K562 (cell line): ENCODE measurements around the gene SETD1B. TPM values are rescaled to one million over a fixed set of nuclear protein-coding genes. Genes with fewer than 3 reads are reported as not detected.

Experiments used
- CREBBP ChIP-seq: IDR thresholded peaks from one replicate; pipeline ENCODE4 v1.6.1; 2012; ENCODE audit warnings: low read depth, mild to moderate bottlenecking, control low read depth, inconsistent platforms, low read length
- DMBX1 ChIP-seq: fragments of 250-450 bp; sonication (Bioruptor Pico); IDR thresholded peaks from 2 replicates; pipeline ENCODE4 v1.8.0; 2022; ENCODE audit warnings: inconsistent platforms, mild to moderate bottlenecking, moderate library complexity, borderline replicate concordance
- E2F3 ChIP-seq: fragments of 250-450 bp; sonication (Bioruptor Pico); IDR thresholded peaks from 2 replicates; pipeline ENCODE4 v1.4.0; 2020; ENCODE audit warnings: mild to moderate bottlenecking
- ELF1 ChIP-seq: fragments of 200-800 bp; sonication (Bioruptor generic); IDR thresholded peaks from 2 replicates; pipeline ENCODE4 v1.6.1; 2016; ENCODE audit warnings: missing genetic modification characterization, missing compliant biosample characterization
- EP300 ChIP-seq: IDR thresholded peaks from 2 replicates; pipeline ENCODE4 v1.6.1; 2012; ENCODE audit warnings: low read length, improper control_type of control experiment
- ETV1 ChIP-seq: fragments of 450-650 bp; conservative IDR thresholded peaks from 2 replicates; pipeline ENCODE4 v1.6.1; 2016; ENCODE audit warnings: missing genetic modification characterization, control low read depth, low read depth, missing compliant biosample characterization
- FIP1L1 ChIP-seq: fragments of 200-400 bp; formaldehyde crosslinking; IDR thresholded peaks from 2 replicates; pipeline ENCODE4 v1.6.1; 2018; ENCODE audit warnings: mild to moderate bottlenecking, low read depth, low read length; ENCODE audit not compliant: poor library complexity, severe bottlenecking
- GABPB1 ChIP-seq: sonication (generic); formaldehyde crosslinking; IDR thresholded peaks from 2 replicates; pipeline ENCODE4 v1.8.0; 2022; ENCODE audit warnings: mild to moderate bottlenecking, missing genetic modification reagents
- KAT8 ChIP-seq: fragments of 450-650 bp; IDR thresholded peaks from 2 replicates; pipeline ENCODE4 v1.6.1; 2016; ENCODE audit warnings: low read depth, mild to moderate bottlenecking
- MECOM ChIP-seq: fragments of 250-450 bp; sonication (Bioruptor Pico); IDR thresholded peaks from 2 replicates; pipeline ENCODE4 v1.8.0; 2022; ENCODE audit warnings: inconsistent platforms
- MLX ChIP-seq, 2 experiments: fragments of 450-650 bp in 1 of 2; sonication (generic) in 1 of 2; formaldehyde crosslinking; conservative IDR thresholded peaks; 2 replicates each; pipeline versions ENCODE4 v1.4.0 to v1.8.1; 2020 to 2022; ENCODE audit warnings: mild to moderate bottlenecking in 1 of 2, missing genetic modification reagents in 1 of 2
- NRF1 ChIP-seq, 2 experiments: fragments of 450-650 bp; IDR thresholded peaks in 1 of 2; conservative IDR thresholded peaks in 1 of 2; 2 replicates each; pipeline ENCODE4 v1.6.1; 2014; ENCODE audit warnings: mild to moderate bottlenecking in 2 of 2
- PREB ChIP-seq: sonication (generic); formaldehyde crosslinking; IDR thresholded peaks from 2 replicates; pipeline ENCODE4 v1.8.1; 2023; ENCODE audit warnings: mild to moderate bottlenecking, missing genetic modification reagents
- ZBTB33 ChIP-seq: sonication (generic); formaldehyde crosslinking; IDR thresholded peaks from 2 replicates; pipeline ENCODE4 v1.8.1; 2023; ENCODE audit warnings: mild to moderate bottlenecking, missing genetic modification reagents
- ZBTB49 ChIP-seq: sonication (generic); formaldehyde crosslinking; IDR thresholded peaks from 2 replicates; pipeline ENCODE4 v1.8.0; 2022; ENCODE audit warnings: missing genetic modification reagents, mild to moderate bottlenecking, borderline replicate concordance
- ZFP30 ChIP-seq: fragments of 250-450 bp; sonication (Bioruptor Pico); IDR thresholded peaks from 2 replicates; pipeline ENCODE4 v1.8.0; 2022; ENCODE audit warnings: moderate library complexity, mild to moderate bottlenecking, inconsistent platforms, borderline replicate concordance
- ZNF174 ChIP-seq: fragments of 250-450 bp; sonication (Bioruptor Pico); IDR thresholded peaks from 2 replicates; pipeline ENCODE4 v1.4.0; 2020; ENCODE audit warnings: mild to moderate bottlenecking
- ZNF212 ChIP-seq: fragments of 450-650 bp; formaldehyde crosslinking; IDR thresholded peaks from 2 replicates; pipeline ENCODE4 v1.4.0; 2020; ENCODE audit warnings: mild to moderate bottlenecking
- ZNF280B ChIP-seq: fragments of 250-450 bp; sonication (Bioruptor Pico); IDR thresholded peaks from 2 replicates; pipeline ENCODE4 v1.5.1; 2021; ENCODE audit warnings: mild to moderate bottlenecking
- ZNF707 ChIP-seq: fragments of 250-450 bp; sonication (Bioruptor Pico); conservative IDR thresholded peaks from 2 replicates; pipeline ENCODE4 v1.8.0; 2022; ENCODE audit warnings: inconsistent platforms, mild to moderate bottlenecking, moderate library complexity
- ZNF766 ChIP-seq: fragments of 200-800 bp; sonication (Bioruptor generic); conservative IDR thresholded peaks from 2 replicates; pipeline ENCODE4 v1.6.1; 2016; ENCODE audit warnings: missing genetic modification characterization, missing compliant biosample characterization
- polyA plus RNA-seq, 8 experiments: library from polyadenylated mRNA; depleted of rRNA in 4 of 8; stranded (reverse) in 5 of 8; unstranded in 3 of 8; fragments of >200 nt; fragmentation: Nextera tagmentation in 2 of 8; fragmentation: Illumina TruSeq in 1 of 8; extraction: Ambion mirVana in 2 of 8; extraction: Trizol in 1 of 8; gene quantifications; 2 replicates each; pipeline versions ENCODE4 v1.2.1 to v1.2.3, GENCODE V29; 2011 to 2014; ENCODE audit warnings: inconsistent platforms in 1 of 8, missing spikeins in 1 of 8
- total RNA-seq, 7 experiments: library from RNA; depleted of rRNA in 6 of 7; stranded (reverse); fragments of >200 nt in 6 of 7; fragmentation: Illumina TruSeq in 2 of 7; extraction: Trizol in 2 of 7; gene quantifications; 2 replicates each; pipeline versions ENCODE4 v1.2.1 to v1.2.3, GENCODE V29; 2011 to 2021; ENCODE audit warnings: low replicate concordance in 1 of 7

The SETD1B gene
- total and polyA plus RNA-seq, 9 of the 15 experiments (the other 6 are each of a cell fraction or from before 2014, with no cell fraction given), result 0.48 to 26.6 (median 2.3) TPM

- TF ChIP-seq ZNF707 (CRISPR knock-in tag) (no peak), ZFP30 (CRISPR knock-in tag) (no peak), ZNF174 (CRISPR knock-in tag) (no peak), KAT8 (no peak), CREBBP (no peak), GABPB1 (CRISPR knock-in tag) (peak; percentile 42; the same call in 1 of the 2 replicates), DMBX1 (CRISPR knock-in tag) (no peak), EP300 (no peak), ELF1 (tag) (no peak), FIP1L1 (peak; percentile 19), ETV1 (tag) (no peak), ZBTB49 (CRISPR knock-in tag) (no peak), NRF1 (conservative IDR thresholded peaks at IDR 0.05 in 1 of 2, IDR thresholded peaks at IDR 0.05 in 1 of 2) (peak in 1 of 2 experiments; percentile 48; a peak in 3 of 4 replicates), E2F3 (CRISPR knock-in tag) (no peak), ZNF212 (no peak), ZBTB33 (CRISPR knock-in tag) (no peak; the same call in 1 of the 2 replicates), MECOM (CRISPR knock-in tag) (no peak), PREB (no peak), MLX (CRISPR knock-in tag; conservative IDR thresholded peaks at IDR 0.05) (no peak), ZNF280B (CRISPR knock-in tag) (no peak), ZNF766 (CRISPR knock-in tag) (no peak)
Measured at GRCh38 chr12:121812320-121812871, 8.6 kb downstream of the SETD1B start (continued).
